Activated T-helper 17 cell treated with anti-CD3 and anti-CD28 coated beads, Interleukin-2, amount 50 U/mL, for 72 hours (primary cell): ENCODE results near the gene FCGR3A. TPM values are rescaled to one million over a fixed set of nuclear protein-coding genes. Genes with fewer than 3 reads are reported as not detected.

ENCODE experiments used
- ATAC-seq: fragments of 150-1000 bp; cut with Tn5 transposase; replicated peaks from 2 replicates; pipeline ENCODE4 v1.10.0; 2021; ENCODE audit warnings: mild to moderate bottlenecking, moderate library complexity
- H3K27ac Mint-ChIP-seq: one replicate; pipeline ENCODE4 v1.8.0; 2022; ENCODE audit warnings: mixed read lengths
- H3K27me3 Mint-ChIP-seq: one replicate; pipeline ENCODE4 v1.8.0; 2022; ENCODE audit warnings: mixed read lengths
- H3K36me3 Mint-ChIP-seq: one replicate; pipeline ENCODE4 v1.8.0; 2022; ENCODE audit warnings: low read depth, mild to moderate bottlenecking, mixed read lengths
- H3K4me1 Mint-ChIP-seq: one replicate; pipeline ENCODE4 v1.8.0; 2022; ENCODE audit warnings: mixed read lengths
- H3K4me3 Mint-ChIP-seq: one replicate; pipeline ENCODE4 v1.8.0; 2022; ENCODE audit warnings: mild to moderate bottlenecking, mixed read lengths
- H3K9me3 Mint-ChIP-seq: one replicate; pipeline ENCODE4 v1.8.0; 2022; ENCODE audit warnings: mixed read lengths
- total RNA-seq, 2 donors: library from RNA; stranded (reverse); gene quantifications; one replicate each; pipeline ENCODE4 v1.2.3, GENCODE V29; 2022

FCGR3A gene
- total RNA-seq, 2 donors from 2014 or later = not detected

GRCh38 chr1:161505686-161506085, 43.9 kb downstream of the FCGR3A start:
- Mint-ChIP-seq H3K4me1 (peaks cover 7% of the 10 kb centered on the region), H3K9me3 (no peaks in the 10 kb centered on the region), H3K27ac (no peak overlapping the region), H3K27me3 (peaks cover 15% of the 10 kb centered on the region), H3K36me3 (no peaks in the 10 kb centered on the region), H3K4me3 (no peak overlapping the region)
- no peak for ATAC-seq

GRCh38 chr1:161503394-161503748, 46.2 kb downstream of the FCGR3A start:
- H3K36me3 Mint-ChIP-seq = no peaks in the 10 kb centered on the region
- no peaks in the 10 kb centered on the region for H3K9me3 Mint-ChIP-seq
- ATAC-seq = no peak
- peaks cover 12% of the 10 kb centered on the region for H3K4me1 Mint-ChIP-seq
- H3K4me3 Mint-ChIP-seq = no peak overlapping the region
- no peak overlapping the region for H3K27ac Mint-ChIP-seq
- peaks cover 17% of the 10 kb centered on the region for H3K27me3 Mint-ChIP-seq

- Mint-ChIP-seq H3K4me1 (peaks cover 12% of the 10 kb centered on the region), H3K36me3 (no peaks in the 10 kb centered on the region), H3K27ac (no peak overlapping the region), H3K27me3 (peaks cover 17% of the 10 kb centered on the region), H3K9me3 (no peaks in the 10 kb centered on the region), H3K4me3 (no peak overlapping the region)
- no peak for ATAC-seq
Measured at GRCh38 chr1:161502641-161503393, 46.8 kb downstream of the FCGR3A start.

GRCh38 chr1:161502181-161502580, 47.4 kb downstream of the FCGR3A start:
- Mint-ChIP-seq H3K4me3 (no peak overlapping the region), H3K9me3 (no peaks in the 10 kb centered on the region), H3K36me3 (no peaks in the 10 kb centered on the region), H3K4me1 (peaks cover 12% of the 10 kb centered on the region), H3K27me3 (peaks cover 17% of the 10 kb centered on the region), H3K27ac (no peak overlapping the region)
- ATAC-seq = no peak

- H3K36me3 Mint-ChIP-seq = no peaks in the 10 kb centered on the region
- no peak overlapping the region for H3K4me3 Mint-ChIP-seq
- no peak overlapping the region for H3K27ac Mint-ChIP-seq
- H3K4me1 Mint-ChIP-seq = peaks cover 6% of the 10 kb centered on the region
- H3K27me3 Mint-ChIP-seq = peaks cover 14% of the 10 kb centered on the region
- no peaks in the 10 kb centered on the region for H3K9me3 Mint-ChIP-seq
- ATAC-seq = no peak
Measured at GRCh38 chr1:161501234-161501633, 48.4 kb downstream of the FCGR3A start.

GRCh38 chr1:161499099-161500039, 50.2 kb downstream of the FCGR3A start:
- H3K27ac Mint-ChIP-seq = no peak overlapping the region
- peaks cover 5% of the 10 kb centered on the region for H3K4me1 Mint-ChIP-seq
- H3K27me3 Mint-ChIP-seq = peaks cover 18% of the 10 kb centered on the region
- H3K4me3 Mint-ChIP-seq = no peak overlapping the region
- no peaks in the 10 kb centered on the region for H3K9me3 Mint-ChIP-seq
- no peak for ATAC-seq
- H3K36me3 Mint-ChIP-seq = no peaks in the 10 kb centered on the region

- no peak overlapping the region for H3K4me3 Mint-ChIP-seq
- H3K27me3 Mint-ChIP-seq = peaks cover 16% of the 10 kb centered on the region
- ATAC-seq = no peak
- no peaks in the 10 kb centered on the region for H3K9me3 Mint-ChIP-seq
- H3K27ac Mint-ChIP-seq = no peak overlapping the region
- H3K36me3 Mint-ChIP-seq = no peaks in the 10 kb centered on the region
- H3K4me1 Mint-ChIP-seq = peaks cover 5% of the 10 kb centered on the region
Measured at GRCh38 chr1:161498646-161499045, 51.0 kb downstream of the FCGR3A start.

GRCh38 chr1:161497961-161498360, 51.7 kb downstream of the FCGR3A start:
- no peak for ATAC-seq
- peaks cover 5% of the 10 kb centered on the region for H3K4me1 Mint-ChIP-seq
- no peak overlapping the region for H3K27ac Mint-ChIP-seq
- peaks cover 17% of the 10 kb centered on the region for H3K27me3 Mint-ChIP-seq
- H3K36me3 Mint-ChIP-seq = no peaks in the 10 kb centered on the region
- no peak overlapping the region for H3K4me3 Mint-ChIP-seq
- no peaks in the 10 kb centered on the region for H3K9me3 Mint-ChIP-seq

GRCh38 chr1:161495490-161495889, 54.1 kb downstream of the FCGR3A start:
- H3K4me3 Mint-ChIP-seq = no peak overlapping the region
- H3K9me3 Mint-ChIP-seq = no peaks in the 10 kb centered on the region
- H3K27ac Mint-ChIP-seq = no peak overlapping the region
- H3K36me3 Mint-ChIP-seq = no peaks in the 10 kb centered on the region
- ATAC-seq = no peak
- peaks cover 16% of the 10 kb centered on the region for H3K4me1 Mint-ChIP-seq
- peaks cover 34% of the 10 kb centered on the region for H3K27me3 Mint-ChIP-seq

- Mint-ChIP-seq H3K4me1 (peaks cover 11% of the 10 kb centered on the region), H3K27me3 (peaks cover 38% of the 10 kb centered on the region), H3K4me3 (no peak overlapping the region), H3K27ac (no peak overlapping the region), H3K9me3 (no peaks in the 10 kb centered on the region), H3K36me3 (no peaks in the 10 kb centered on the region)
- ATAC-seq = no peak
Measured at GRCh38 chr1:161494091-161494735, 55.4 kb downstream of the FCGR3A start.

- no peak for ATAC-seq
- H3K27ac Mint-ChIP-seq = no peak overlapping the region
- no peak overlapping the region for H3K4me3 Mint-ChIP-seq
- H3K9me3 Mint-ChIP-seq = no peaks in the 10 kb centered on the region
- peaks cover 11% of the 10 kb centered on the region for H3K4me1 Mint-ChIP-seq
- H3K36me3 Mint-ChIP-seq = no peaks in the 10 kb centered on the region
- H3K27me3 Mint-ChIP-seq = peaks cover 43% of the 10 kb centered on the region
Measured at GRCh38 chr1:161492827-161493226, 56.8 kb downstream of the FCGR3A start.

Other genes starting within 250 kb of the FCGR3A start
- 10 to 100 TPM in 1 of 2 donors, 1 to 10 TPM in 1; 4.9 to 12.1 TPM for gene MPZ, start 239.8 kb downstream of the FCGR3A start, total RNA-seq
- 100 to 1,000 TPM; 144 to 222 TPM for gene SDHC, start 235.4 kb downstream of the FCGR3A start, total RNA-seq
- gene CFAP126, start 181.9 kb downstream of the FCGR3A start, total RNA-seq = 1 to 10 TPM in 1 of 2 donors, not detected in 1; 2.7 TPM
- not detected for gene FCGR2A, start 44.4 kb downstream of the FCGR3A start, total RNA-seq
- under 1 TPM; 0.37 to 0.41 TPM for gene HSPA6, start 25.3 kb downstream of the FCGR3A start, total RNA-seq
- gene FCGR3B, start 81.4 kb upstream of the FCGR3A start, total RNA-seq = not detected
- gene FCGR2B, start 113.3 kb upstream of the FCGR3A start, total RNA-seq = under 1 TPM in 1 of 2 donors, not detected in 1; 0.13 TPM
- gene FCRLA, start 157.4 kb upstream of the FCGR3A start, total RNA-seq = not detected
- not detected for gene FCRLB, start 171.7 kb upstream of the FCGR3A start, total RNA-seq
- 10 to 100 TPM; 12.0 to 16.7 TPM for gene DUSP12, start 200.0 kb upstream of the FCGR3A start, total RNA-seq
- 10 to 100 TPM; 17.5 to 24.9 TPM for gene ATF6, start 216.5 kb upstream of the FCGR3A start, total RNA-seq